COR-L47 (cell line): ENCODE data around the gene NHSL2.
A peak's percentile ranks its signal among the peaks of the same experiment; 100 is the strongest.

ENCODE experiments used
- DNase-seq: peaks from one replicate; lab custom pipeline; 2025; lab: John Stamatoyannopoulos, UW

Gene NHSL2

GRCh38 chrX:72071213-72071612 is 160.6 kb downstream of the NHSL2 start:
- no peak for DNase-seq

GRCh38 chrX:72073633-72074032 is 163.0 kb downstream of the NHSL2 start:
- DNase-seq, result no peak

GRCh38 chrX:72078411-72078810 is 167.8 kb downstream of the NHSL2 start:
- DNase-seq, result no peak

DNA sequence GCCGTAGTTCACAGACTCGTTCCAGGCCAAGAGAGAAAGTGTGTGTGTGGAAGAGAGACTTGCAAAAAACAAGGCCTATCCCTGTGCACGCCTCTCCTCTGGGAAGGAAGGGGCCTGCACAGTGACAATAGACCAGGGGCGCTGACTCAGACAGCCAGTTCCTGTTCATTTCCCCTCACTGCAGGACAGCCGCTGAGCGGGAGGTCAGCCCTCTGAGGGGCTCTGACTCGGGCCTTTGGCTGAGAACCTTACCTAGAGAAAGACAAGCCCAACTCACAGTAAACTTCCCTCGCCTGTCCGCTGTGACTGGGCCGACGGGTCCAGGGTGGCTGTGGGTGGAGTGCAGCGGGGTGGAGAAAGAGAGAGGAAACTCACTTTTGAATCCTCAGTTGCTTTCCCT is 169.0 kb downstream of the NHSL2 start:
- DNase-seq, result no peak

DNA sequence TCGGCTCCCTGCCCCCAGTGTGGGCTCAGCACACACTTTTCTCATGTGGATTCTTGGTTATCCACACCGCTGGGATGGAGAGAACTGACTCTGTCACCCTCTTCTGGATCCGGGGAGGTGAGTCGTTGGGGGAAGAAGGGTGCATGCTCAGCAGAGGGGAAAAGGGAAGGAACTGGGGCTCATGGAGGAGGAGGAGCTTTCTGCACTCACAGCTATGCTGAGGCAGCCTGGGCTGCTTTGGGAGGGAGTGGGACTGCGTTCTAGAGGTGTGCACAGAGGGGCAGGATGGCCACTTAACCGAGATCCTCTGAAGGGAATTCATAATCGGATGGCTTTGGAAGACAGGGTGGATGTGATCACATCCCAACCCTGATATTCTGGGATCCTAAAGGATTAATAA is 169.5 kb downstream of the NHSL2 start:
- DNase-seq, result no peak

DNA sequence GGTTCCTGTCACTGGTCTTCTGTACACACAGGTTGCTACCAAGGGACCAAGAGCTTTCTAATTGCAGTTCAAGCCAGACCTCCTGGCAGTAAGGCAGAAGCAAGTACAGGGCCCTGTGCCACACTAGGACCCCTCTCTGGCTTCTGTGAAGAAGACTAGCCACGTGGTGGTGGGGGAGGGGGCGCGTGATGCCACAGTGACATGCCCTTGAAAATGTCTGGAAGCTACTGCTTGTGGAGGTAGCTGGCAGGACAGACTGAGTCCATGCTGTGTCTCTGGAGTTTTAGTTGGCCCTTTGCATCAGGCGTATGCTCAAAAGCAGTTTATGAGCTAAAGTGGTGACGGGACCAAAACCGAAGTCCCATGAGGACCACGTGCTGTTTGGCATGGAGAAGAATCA is 170.2 kb downstream of the NHSL2 start:
- DNase-seq, result no peak

- DNase-seq, result no peak
Measured at GRCh38 chrX:72081605-72082320, 171.1 kb downstream of the NHSL2 start.

- no peak for DNase-seq
Measured at GRCh38 chrX:72083291-72083690, 172.6 kb downstream of the NHSL2 start.

GRCh38 chrX:72084114-72084513 is 173.5 kb downstream of the NHSL2 start:
- DNase-seq, result no peak

DNA sequence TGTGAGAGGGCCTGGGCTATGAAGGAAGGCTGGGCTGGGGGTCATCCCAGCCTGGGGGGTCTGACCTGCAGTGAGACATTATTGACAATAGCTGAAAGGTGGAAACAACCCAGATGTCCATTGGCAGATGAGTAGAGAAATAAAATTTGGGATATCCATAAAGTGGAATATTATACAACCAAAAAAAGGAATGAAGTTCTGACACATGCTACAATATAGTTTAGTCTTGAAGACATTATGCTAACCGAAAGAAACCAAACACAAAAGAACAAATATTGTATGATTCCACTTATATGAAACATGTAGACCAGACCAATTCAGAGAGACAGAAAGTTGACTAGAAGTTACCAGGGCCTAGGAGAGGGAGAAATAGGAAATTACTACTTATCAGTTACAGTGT is 176.3 kb downstream of the NHSL2 start:
- no peak for DNase-seq

- DNase-seq, result no peak
Measured at GRCh38 chrX:72088761-72089160, 178.1 kb downstream of the NHSL2 start.

DNA sequence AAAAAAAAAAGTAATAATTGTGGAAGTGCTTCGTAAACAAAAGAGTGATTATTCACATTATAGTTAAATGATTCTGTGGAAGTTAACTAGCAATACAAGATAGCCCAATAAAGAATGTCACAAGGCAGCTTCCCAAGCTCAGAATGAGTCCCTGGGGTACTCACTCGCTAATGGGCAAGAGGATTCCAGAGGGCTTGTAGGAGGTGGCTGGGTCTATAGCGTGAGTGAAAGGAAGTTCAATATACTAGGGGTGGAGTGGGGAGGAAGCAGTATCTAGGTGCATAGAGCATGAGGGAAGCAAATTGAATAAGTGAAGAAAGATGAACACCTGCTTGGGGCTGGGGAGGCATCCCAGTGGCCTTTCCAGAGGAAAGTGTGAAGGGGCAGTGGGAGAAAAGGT is 178.6 kb downstream of the NHSL2 start:
- no peak for DNase-seq

DNA sequence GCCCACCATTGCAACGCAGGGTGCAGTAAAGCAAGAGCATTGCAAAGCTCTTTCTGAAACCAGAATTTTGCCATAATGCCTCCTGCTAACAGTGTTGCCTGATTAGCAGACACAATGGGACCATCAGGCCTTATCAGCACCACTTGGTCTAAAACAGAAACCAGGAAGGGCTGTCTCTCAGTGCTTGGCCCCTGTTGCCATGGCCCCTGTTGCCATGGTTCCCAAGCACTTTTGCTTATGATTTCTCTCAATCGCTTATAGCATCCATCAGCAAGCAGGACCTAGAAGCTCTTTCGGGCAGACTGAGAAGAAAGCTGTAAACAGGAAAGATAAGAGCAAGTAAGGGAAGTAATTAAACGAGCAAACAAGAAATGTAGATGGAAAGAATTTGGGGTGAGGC is 184.2 kb downstream of the NHSL2 start:
- DNase-seq, result peak; percentile 1

- DNase-seq, result no peak
Measured at GRCh38 chrX:72095370-72095769, 184.7 kb downstream of the NHSL2 start.

- DNase-seq, result no peak
Measured at GRCh38 chrX:72097098-72097497, 186.5 kb downstream of the NHSL2 start.

DNA sequence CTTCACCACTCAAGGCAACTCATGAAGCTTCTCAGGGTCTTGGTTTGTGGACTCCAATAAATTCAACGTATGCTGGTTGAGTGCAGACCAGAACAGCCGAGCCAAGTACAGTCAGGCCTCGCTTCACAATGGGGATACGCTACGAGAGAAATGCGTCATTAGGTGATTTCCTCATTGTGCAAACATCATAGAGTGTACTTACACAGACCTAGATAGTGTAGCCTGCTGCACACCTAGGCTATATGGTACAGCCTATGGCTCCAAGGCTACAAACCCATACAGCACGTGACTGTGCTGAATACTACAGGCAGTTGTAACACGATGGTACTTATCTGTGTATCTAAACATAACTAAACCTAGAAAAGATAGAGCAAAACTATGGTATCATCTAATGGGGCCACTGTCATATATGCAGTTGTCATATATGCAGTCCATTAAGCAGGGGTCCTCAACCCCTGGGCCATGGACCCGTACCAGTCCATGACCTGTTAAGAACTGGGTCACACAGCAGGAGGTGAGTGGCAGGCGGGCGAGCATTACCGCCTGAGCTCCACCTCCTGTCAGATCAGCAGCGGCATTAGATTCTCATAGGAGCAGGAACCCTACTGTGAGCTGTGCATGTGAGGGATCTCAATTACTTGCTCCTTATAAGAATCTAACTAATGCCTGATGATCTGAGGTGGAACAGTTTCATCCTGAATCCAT is 189.6 kb downstream of the NHSL2 start:
- DNase-seq, result no peak

- no peak for DNase-seq
Measured at GRCh38 chrX:72100824-72101351, 190.2 kb downstream of the NHSL2 start.

- DNase-seq, result no peak
Measured at GRCh38 chrX:72101597-72102037, 191.0 kb downstream of the NHSL2 start.

GRCh38 chrX:72102126-72102525 is 191.5 kb downstream of the NHSL2 start:
- no peak for DNase-seq

DNA sequence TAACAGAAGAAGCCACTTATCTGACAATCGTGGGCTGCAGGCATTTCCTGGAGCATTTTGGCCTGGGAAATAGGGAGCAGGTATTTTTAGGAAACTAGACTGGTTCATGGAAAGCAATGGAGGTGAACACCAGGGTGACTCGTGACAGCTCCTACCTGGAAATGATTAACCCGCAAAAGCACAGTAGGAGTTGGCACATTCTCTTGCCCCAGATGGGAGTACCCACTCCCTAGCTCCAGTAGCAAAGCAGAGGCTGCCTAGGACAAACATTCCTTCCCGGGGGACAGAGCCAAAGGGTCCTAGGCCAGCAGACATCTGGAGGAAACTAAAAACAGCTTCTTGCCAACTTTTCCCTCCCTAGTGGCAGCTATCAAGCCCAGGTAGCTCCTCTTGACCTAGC is 192.1 kb downstream of the NHSL2 start:
- no peak for DNase-seq

GRCh38 chrX:72105436-72105835 is 194.8 kb downstream of the NHSL2 start:
- DNase-seq, result no peak

GRCh38 chrX:72107320-72107719 is 196.7 kb downstream of the NHSL2 start:
- DNase-seq, result no peak

- DNase-seq, result no peak
Measured at GRCh38 chrX:72107841-72108595, 197.4 kb downstream of the NHSL2 start.
